KMS-11 (cell line): ENCODE data around the gene PPIL6.

Experiments
- H2AFZ ChIP-seq: fragments of 200-600 bp; sonication (generic); 2 replicates; pipeline ENCODE4 v1.6.1; 2016; ENCODE audit warnings: antibody characterized with exemption, mixed run types, low read depth
- H3K27ac ChIP-seq: fragments of 200-600 bp; sonication (generic); 2 replicates; pipeline ENCODE4 v1.6.1; 2016; ENCODE audit warnings: mild to moderate bottlenecking, mixed run types
- H3K27me3 ChIP-seq: fragments of 200-600 bp; sonication (generic); 2 replicates; pipeline ENCODE4 v1.6.1; 2017; ENCODE audit warnings: mild to moderate bottlenecking, low read depth, mixed run types, moderate library complexity; ENCODE audit not compliant: insufficient read depth
- H3K36me3 ChIP-seq: fragments of 200-600 bp; sonication (generic); 2 replicates; pipeline ENCODE4 v1.6.1; 2017; ENCODE audit warnings: mild to moderate bottlenecking, mixed run types; ENCODE audit not compliant: insufficient read depth
- H3K4me1 ChIP-seq: fragments of 200-600 bp; sonication (generic); 2 replicates; pipeline ENCODE4 v1.6.1; 2016; ENCODE audit warnings: mild to moderate bottlenecking, low read depth, mixed run types; ENCODE audit not compliant: poor library complexity, severe bottlenecking
- H3K4me2 ChIP-seq: fragments of 200-600 bp; sonication (generic); 2 replicates; pipeline ENCODE4 v1.7.0; 2016; ENCODE audit warnings: mild to moderate bottlenecking, mixed run types
- H3K4me3 ChIP-seq: fragments of 200-600 bp; sonication (generic); IDR thresholded peaks from 2 replicates; pipeline ENCODE4 v1.6.1; 2017; ENCODE audit warnings: low read depth, low read length, mixed read lengths; ENCODE audit not compliant: insufficient read depth
- H3K79me2 ChIP-seq: fragments of 200-600 bp; sonication (generic); 2 replicates; pipeline ENCODE4 v1.6.1; 2016; ENCODE audit warnings: low read depth, mixed run types; ENCODE audit not compliant: insufficient read depth
- H3K9ac ChIP-seq: fragments of 200-600 bp; sonication (generic); 2 replicates; pipeline ENCODE4 v1.6.1; 2016; ENCODE audit warnings: mild to moderate bottlenecking, mixed run types
- H4K20me1 ChIP-seq: fragments of 200-600 bp; sonication (generic); 2 replicates; pipeline ENCODE4 v1.6.1; 2016; ENCODE audit warnings: mild to moderate bottlenecking, mixed run types; ENCODE audit not compliant: insufficient read depth
- CTCF ChIP-seq: fragments of 200-600 bp; sonication (generic); conservative IDR thresholded peaks from 2 replicates; pipeline ENCODE4 v1.6.1; 2017; ENCODE audit warnings: low read depth, mild to moderate bottlenecking, antibody characterized with exemption, low read length, moderate library complexity, mixed read lengths

The PPIL6 gene

GRCh38 chr6:109396046-109396718, 44.2 kb downstream of the PPIL6 start:
- Histone ChIP-seq H3K4me3 (no peak overlapping the region), H3K36me3 (no peaks in the 10 kb centered on the region), H2AFZ (no peak overlapping the region), H3K4me1 (no peaks in the 10 kb centered on the region), H3K9ac (no peak overlapping the region), H4K20me1 (no peaks in the 10 kb centered on the region), H3K4me2 (no peak overlapping the region), H3K79me2 (no peaks in the 10 kb centered on the region), H3K27me3 (no peaks in the 10 kb centered on the region), H3K27ac (no peak overlapping the region)
- no peak for TF ChIP-seq CTCF

GRCh38 chr6:109393886-109394281, 46.5 kb downstream of the PPIL6 start:
- H2AFZ ChIP-seq, result no peak overlapping the region
- no peaks in the 10 kb centered on the region for H3K27me3 ChIP-seq
- H3K4me1 ChIP-seq, result no peaks in the 10 kb centered on the region
- no peaks in the 10 kb centered on the region for H3K36me3 ChIP-seq
- no peak overlapping the region for H3K9ac ChIP-seq
- H4K20me1 ChIP-seq, result no peaks in the 10 kb centered on the region
- no peak for TF ChIP-seq CTCF
- H3K79me2 ChIP-seq, result no peaks in the 10 kb centered on the region
- H3K4me3 ChIP-seq, result no peak overlapping the region
- no peak overlapping the region for H3K27ac ChIP-seq
- H3K4me2 ChIP-seq, result no peak overlapping the region

- no peak for TF ChIP-seq CTCF
- Histone ChIP-seq H3K4me3 (no peak overlapping the region), H3K79me2 (no peaks in the 10 kb centered on the region), H3K9ac (no peak overlapping the region), H3K27ac (no peak overlapping the region), H3K4me1 (no peaks in the 10 kb centered on the region), H3K4me2 (no peak overlapping the region), H4K20me1 (no peaks in the 10 kb centered on the region), H3K27me3 (no peaks in the 10 kb centered on the region), H3K36me3 (no peaks in the 10 kb centered on the region), H2AFZ (no peak overlapping the region)
These were observed 47.1 kb downstream of the PPIL6 start for GRCh38 chr6:109393157-109393885.

DNA sequence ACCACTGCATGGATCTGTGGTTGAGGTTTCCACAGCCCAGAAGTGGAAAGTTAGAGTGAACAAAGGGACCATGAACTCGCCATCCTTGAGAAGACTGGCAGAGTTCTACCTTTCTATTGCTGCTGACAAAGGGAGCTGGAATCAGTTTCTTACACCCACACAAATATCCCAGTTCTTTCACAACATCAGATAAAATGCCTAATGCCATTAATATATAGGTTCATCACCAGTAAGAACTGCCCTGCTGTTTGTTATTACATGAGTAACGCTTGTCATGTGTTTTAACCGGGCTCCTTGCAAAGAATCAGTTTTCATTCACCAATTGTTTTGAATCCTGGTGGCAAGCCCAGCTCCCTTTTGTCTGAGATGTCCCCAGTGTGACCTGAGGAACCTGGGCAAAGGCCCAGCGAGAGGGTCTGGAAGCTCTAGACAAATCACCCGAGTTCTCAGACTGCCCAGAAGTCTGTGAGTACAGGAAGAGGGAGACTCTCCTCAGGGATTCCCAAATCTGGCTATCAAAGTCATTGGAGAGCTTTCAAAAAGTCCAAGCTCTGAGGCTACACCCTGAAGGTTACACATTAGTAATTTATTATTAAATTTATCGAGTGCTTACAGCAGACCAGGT, 50.7 kb downstream of the PPIL6 start:
- H3K79me2 ChIP-seq, result no peaks in the 10 kb centered on the region
- H3K4me3 ChIP-seq, result no peak overlapping the region
- no peak overlapping the region for H3K4me2 ChIP-seq

More for the DNA sequence above, 50.7 kb downstream of the PPIL6 start:
- Histone ChIP-seq H3K4me1 (no peaks in the 10 kb centered on the region), H3K27ac (no peak overlapping the region), H3K27me3 (no peaks in the 10 kb centered on the region), H2AFZ (no peak overlapping the region), H3K9ac (no peak overlapping the region), H3K36me3 (no peaks in the 10 kb centered on the region), H4K20me1 (no peaks in the 10 kb centered on the region)
- TF ChIP-seq CTCF, result no peak
